NB4 (cell line): Measurements from ENCODE around the gene CSMD2.

Source experiments
- MYC ChIP-seq: IDR thresholded peaks from 2 replicates; pipeline ENCODE4 v1.6.1; 2011; ENCODE audit warnings: low read depth, low read length
- TF ChIP-seq, protein P1 (sequence below): IDR thresholded peaks from one replicate; pipeline ENCODE4 v1.5.1; 2012; ENCODE audit warnings: low read depth, low read length

DNA sequence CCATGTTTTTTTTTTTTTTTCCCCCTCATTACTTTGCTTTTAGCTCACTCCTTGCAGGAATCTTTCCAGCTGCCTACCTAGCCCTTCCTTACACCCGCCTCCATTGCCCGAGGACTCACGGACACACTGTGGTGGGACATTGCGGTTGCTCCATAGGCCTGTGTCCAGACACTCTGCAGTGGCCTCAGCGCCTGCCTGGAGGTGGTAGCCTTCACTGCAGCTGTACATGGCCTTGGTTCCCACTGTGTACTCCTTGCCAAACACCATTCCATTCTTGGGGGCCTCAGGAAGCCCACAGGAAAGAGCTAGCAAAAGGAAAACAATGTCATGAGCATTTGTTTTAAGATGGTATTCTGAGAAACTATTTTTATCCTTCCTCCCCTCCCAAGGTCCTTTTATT lies 592.6 kb downstream of the CSMD2 start:
- TF ChIP-seq, protein P1, sequence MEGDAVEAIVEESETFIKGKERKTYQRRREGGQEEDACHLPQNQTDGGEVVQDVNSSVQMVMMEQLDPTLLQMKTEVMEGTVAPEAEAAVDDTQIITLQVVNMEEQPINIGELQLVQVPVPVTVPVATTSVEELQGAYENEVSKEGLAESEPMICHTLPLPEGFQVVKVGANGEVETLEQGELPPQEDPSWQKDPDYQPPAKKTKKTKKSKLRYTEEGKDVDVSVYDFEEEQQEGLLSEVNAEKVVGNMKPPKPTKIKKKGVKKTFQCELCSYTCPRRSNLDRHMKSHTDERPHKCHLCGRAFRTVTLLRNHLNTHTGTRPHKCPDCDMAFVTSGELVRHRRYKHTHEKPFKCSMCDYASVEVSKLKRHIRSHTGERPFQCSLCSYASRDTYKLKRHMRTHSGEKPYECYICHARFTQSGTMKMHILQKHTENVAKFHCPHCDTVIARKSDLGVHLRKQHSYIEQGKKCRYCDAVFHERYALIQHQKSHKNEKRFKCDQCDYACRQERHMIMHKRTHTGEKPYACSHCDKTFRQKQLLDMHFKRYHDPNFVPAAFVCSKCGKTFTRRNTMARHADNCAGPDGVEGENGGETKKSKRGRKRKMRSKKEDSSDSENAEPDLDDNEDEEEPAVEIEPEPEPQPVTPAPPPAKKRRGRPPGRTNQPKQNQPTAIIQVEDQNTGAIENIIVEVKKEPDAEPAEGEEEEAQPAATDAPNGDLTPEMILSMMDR: no peak
- no peak for TF ChIP-seq MYC
